DOHH2 (cell line): Measurements from ENCODE around the gene PPARD.

Experiments used
- H3F3A ChIP-seq: fragments of 200-600 bp; sonication (generic), shearing (Covaris generic); 2 replicates; pipeline ENCODE4 v1.6.0; 2016; ENCODE audit warnings: antibody characterized with exemption, mild to moderate bottlenecking; ENCODE audit not compliant: control insufficient read depth, insufficient read depth
- H3K27ac ChIP-seq: fragments of 200-600 bp; sonication (generic); 2 replicates; pipeline ENCODE4 v1.5.1; 2014; ENCODE audit warnings: low read depth, mild to moderate bottlenecking, low read length, moderate library complexity
- H3K27me3 ChIP-seq: fragments of 200-600 bp; sonication (generic); 2 replicates; pipeline ENCODE4 v1.6.1; 2014; ENCODE audit warnings: mild to moderate bottlenecking, low read length, mixed read lengths; ENCODE audit not compliant: control insufficient read depth
- H3K36me3 ChIP-seq: fragments of 200-600 bp; sonication (generic); 2 replicates; pipeline ENCODE4 v1.6.1; 2014; ENCODE audit warnings: mild to moderate bottlenecking, low read length, moderate library complexity, mixed read lengths; ENCODE audit not compliant: control insufficient read depth
- H3K4me1 ChIP-seq: fragments of 200-600 bp; sonication (generic); 2 replicates; pipeline ENCODE4 v1.6.1; 2014; ENCODE audit warnings: mild to moderate bottlenecking, low read length, mixed read lengths; ENCODE audit not compliant: control insufficient read depth
- H3K4me2 ChIP-seq: fragments of 200-600 bp; sonication (generic); 2 replicates; pipeline ENCODE4 v1.6.0; 2014; ENCODE audit warnings: mild to moderate bottlenecking, low read length, moderate library complexity
- H3K4me3 ChIP-seq: fragments of 200-600 bp; sonication (generic); 2 replicates; pipeline ENCODE4 v1.5.1; 2014; ENCODE audit warnings: mild to moderate bottlenecking, low read length, mixed read lengths
- H3K79me2 ChIP-seq: fragments of 200-600 bp; sonication (generic); 2 replicates; pipeline ENCODE4 v1.6.1; 2014; ENCODE audit warnings: mild to moderate bottlenecking, low read length, mixed read lengths; ENCODE audit not compliant: control insufficient read depth
- H3K9me2 ChIP-seq: fragments of 200-600 bp; sonication (generic); replicated peaks from 2 replicates; pipeline ENCODE4 v1.6.1; 2014; ENCODE audit warnings: mild to moderate bottlenecking, low read length, mixed read lengths; ENCODE audit not compliant: control insufficient read depth
- H3K9me3 ChIP-seq: fragments of 200-600 bp; sonication (generic); 2 replicates; pipeline ENCODE4 v1.6.1; 2014; ENCODE audit warnings: antibody characterized with exemption, low read length, mixed read lengths; ENCODE audit not compliant: control insufficient read depth, insufficient read depth
- H4K20me1 ChIP-seq: fragments of 200-600 bp; sonication (generic); 2 replicates; pipeline ENCODE4 v1.6.0; 2014; ENCODE audit warnings: low read depth, mild to moderate bottlenecking, antibody characterized with exemption, low read length, moderate library complexity; ENCODE audit not compliant: control insufficient read depth, insufficient read depth
- EZH2phosphoT487 ChIP-seq: fragments of 200-600 bp; sonication (generic); IDR thresholded peaks from 2 replicates; pipeline ENCODE4 v1.6.1; 2017; ENCODE audit warnings: borderline replicate concordance, mild to moderate bottlenecking, antibody characterized with exemption, low read length, moderate library complexity, mixed read lengths
- TF ChIP-seq, protein P1 (sequence below): fragments of 200-600 bp; sonication (generic); IDR thresholded peaks from one replicate; pipeline ENCODE4 v1.5.1; 2014; ENCODE audit warnings: antibody characterized with exemption, mild to moderate bottlenecking, low read depth, low read length; ENCODE audit not compliant: poor library complexity, severe bottlenecking

PPARD gene

GRCh38 chr6:35319346-35320030 is 22.9 kb upstream of the PPARD start:
- Histone ChIP-seq H3K4me1 (peaks cover 16% of the 10 kb centered on the region), H3K79me2 (no peaks in the 10 kb centered on the region), H3K4me2 (no peak overlapping the region), H4K20me1 (no peaks in the 10 kb centered on the region), H3K9me2 (no peaks in the 10 kb centered on the region), H3F3A (no peaks in the 10 kb centered on the region), H3K36me3 (peaks cover 49% of the 10 kb centered on the region), H3K9me3 (no peaks in the 10 kb centered on the region), H3K4me3 (no peak overlapping the region), H3K27me3 (no peaks in the 10 kb centered on the region), H3K27ac (no peak overlapping the region)
- TF ChIP-seq EZH2phosphoT487 = no peak
- TF ChIP-seq, protein P1, sequence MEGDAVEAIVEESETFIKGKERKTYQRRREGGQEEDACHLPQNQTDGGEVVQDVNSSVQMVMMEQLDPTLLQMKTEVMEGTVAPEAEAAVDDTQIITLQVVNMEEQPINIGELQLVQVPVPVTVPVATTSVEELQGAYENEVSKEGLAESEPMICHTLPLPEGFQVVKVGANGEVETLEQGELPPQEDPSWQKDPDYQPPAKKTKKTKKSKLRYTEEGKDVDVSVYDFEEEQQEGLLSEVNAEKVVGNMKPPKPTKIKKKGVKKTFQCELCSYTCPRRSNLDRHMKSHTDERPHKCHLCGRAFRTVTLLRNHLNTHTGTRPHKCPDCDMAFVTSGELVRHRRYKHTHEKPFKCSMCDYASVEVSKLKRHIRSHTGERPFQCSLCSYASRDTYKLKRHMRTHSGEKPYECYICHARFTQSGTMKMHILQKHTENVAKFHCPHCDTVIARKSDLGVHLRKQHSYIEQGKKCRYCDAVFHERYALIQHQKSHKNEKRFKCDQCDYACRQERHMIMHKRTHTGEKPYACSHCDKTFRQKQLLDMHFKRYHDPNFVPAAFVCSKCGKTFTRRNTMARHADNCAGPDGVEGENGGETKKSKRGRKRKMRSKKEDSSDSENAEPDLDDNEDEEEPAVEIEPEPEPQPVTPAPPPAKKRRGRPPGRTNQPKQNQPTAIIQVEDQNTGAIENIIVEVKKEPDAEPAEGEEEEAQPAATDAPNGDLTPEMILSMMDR = no peak

DNA sequence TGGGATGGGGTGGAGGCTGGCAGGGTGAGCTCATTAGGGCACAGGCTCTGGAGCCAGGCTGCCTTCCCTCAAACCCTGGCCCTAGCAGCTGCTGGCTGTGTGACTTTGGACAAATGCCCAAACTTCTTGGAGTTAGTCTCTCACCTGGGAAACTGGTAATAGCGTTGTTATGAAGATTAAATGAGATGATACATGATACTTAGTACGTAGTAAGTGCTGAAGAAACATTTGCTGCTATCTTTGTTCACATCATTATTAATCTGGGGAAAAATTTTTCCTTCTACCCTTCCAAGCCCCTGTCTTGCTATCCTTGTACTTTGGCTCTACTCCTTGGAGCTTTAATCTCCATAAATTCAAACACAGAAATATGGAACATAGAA is 22.3 kb upstream of the PPARD start:
- Histone ChIP-seq H3K9me2 (no peaks in the 10 kb centered on the region), H3K36me3 (peaks cover 49% of the 10 kb centered on the region), H3K79me2 (no peaks in the 10 kb centered on the region), H3K27ac (no peak overlapping the region), H4K20me1 (no peaks in the 10 kb centered on the region), H3K4me1 (peaks cover 16% of the 10 kb centered on the region), H3F3A (no peaks in the 10 kb centered on the region), H3K4me3 (no peak overlapping the region), H3K27me3 (no peaks in the 10 kb centered on the region), H3K9me3 (no peaks in the 10 kb centered on the region), H3K4me2 (no peak overlapping the region)
- TF ChIP-seq, protein P1 = no peak
- no peak for TF ChIP-seq EZH2phosphoT487

- TF ChIP-seq, protein P1 = no peak
- no peak for TF ChIP-seq EZH2phosphoT487
- H3K27ac ChIP-seq = no peak overlapping the region
- no peaks in the 10 kb centered on the region for H3K9me3 ChIP-seq
- H4K20me1 ChIP-seq = no peaks in the 10 kb centered on the region
- H3K4me3 ChIP-seq = no peak overlapping the region
- no peaks in the 10 kb centered on the region for H3F3A ChIP-seq
- H3K9me2 ChIP-seq = no peaks in the 10 kb centered on the region
- no peak overlapping the region for H3K4me2 ChIP-seq
- no peaks in the 10 kb centered on the region for H3K27me3 ChIP-seq
- peaks cover 16% of the 10 kb centered on the region for H3K4me1 ChIP-seq
- H3K36me3 ChIP-seq = peaks cover 49% of the 10 kb centered on the region
- no peaks in the 10 kb centered on the region for H3K79me2 ChIP-seq
Measured at GRCh38 chr6:35321091-35321490, 21.3 kb upstream of the PPARD start.
